ENCODE results near the gene EVI5L.
"Not testable (repeated sequence)": the region's sequence is repeated elsewhere in the genome, so short reads cannot be mapped to it uniquely, and the experiment has no call there.

The EVI5L gene

GRCh38 chr19:7815325-7815724 is 14.7 kb upstream of the EVI5L start:
- Histone ChIP-seq H3K27ac (ENCODE audit: low read depth, low read length) (no peak overlapping the region), H3K4me2 (ENCODE audit: low read length) (no peak overlapping the region), H3K4me3 (ENCODE audit: low read length) (no peak overlapping the region), H3F3A (ENCODE audit: control insufficient read depth, insufficient read depth) (no peaks in the 10 kb centered on the region), H3K27me3 (ENCODE audit: control insufficient read depth, low read length) (peaks cover 19% of the 10 kb centered on the region), H3K9me3 (ENCODE audit: control insufficient read depth, insufficient read depth, low read length) (no peaks in the 10 kb centered on the region), H3K4me1 (ENCODE audit: control insufficient read depth, low read length) (no peaks in the 10 kb centered on the region), H3K79me2 (ENCODE audit: control insufficient read depth, low read length) (no peaks in the 10 kb centered on the region), H4K20me1 (ENCODE audit: control insufficient read depth, insufficient read depth, low read depth, low read length) (no peaks in the 10 kb centered on the region), H3K36me3 (ENCODE audit: control insufficient read depth, low read length) (no peaks in the 10 kb centered on the region), H3K9me2 (replicated peaks; ENCODE audit: control insufficient read depth, low read length) (no peaks in the 10 kb centered on the region)
- TF ChIP-seq EZH2phosphoT487 (IDR thresholded peaks at IDR 0.05; ENCODE audit: borderline replicate concordance, low read length) (no peak), CTCF (IDR thresholded peaks at IDR 0.05; ENCODE audit: low read depth, low read length, poor library complexity, severe bottlenecking) (no peak)

DNA sequence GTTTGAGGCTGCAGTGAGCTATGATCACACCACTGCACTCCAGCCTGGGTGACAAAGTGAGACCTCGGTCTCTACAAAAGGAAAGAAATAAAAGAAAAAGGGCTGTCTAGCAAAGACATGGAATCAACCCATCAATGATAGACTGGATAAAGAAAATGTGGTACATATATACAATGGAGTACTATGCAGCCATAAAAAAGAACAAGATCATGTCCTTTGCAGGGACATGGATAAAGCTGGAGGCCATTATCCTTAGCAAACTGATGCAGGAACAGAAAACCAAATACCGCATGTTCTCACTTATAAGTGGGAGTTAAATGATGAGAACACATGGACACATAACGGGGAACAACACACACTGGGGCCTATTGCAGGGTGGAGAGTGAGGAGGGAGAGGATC is 14.0 kb upstream of the EVI5L start:
- H3K4me2 ChIP-seq (ENCODE audit: low read length); H3K9me3 ChIP-seq (ENCODE audit: control insufficient read depth, insufficient read depth, low read length): not testable (repeated sequence)
- peaks cover 25% of the 10 kb centered on the region for H3K27me3 ChIP-seq (ENCODE audit: control insufficient read depth, low read length)

DNA sequence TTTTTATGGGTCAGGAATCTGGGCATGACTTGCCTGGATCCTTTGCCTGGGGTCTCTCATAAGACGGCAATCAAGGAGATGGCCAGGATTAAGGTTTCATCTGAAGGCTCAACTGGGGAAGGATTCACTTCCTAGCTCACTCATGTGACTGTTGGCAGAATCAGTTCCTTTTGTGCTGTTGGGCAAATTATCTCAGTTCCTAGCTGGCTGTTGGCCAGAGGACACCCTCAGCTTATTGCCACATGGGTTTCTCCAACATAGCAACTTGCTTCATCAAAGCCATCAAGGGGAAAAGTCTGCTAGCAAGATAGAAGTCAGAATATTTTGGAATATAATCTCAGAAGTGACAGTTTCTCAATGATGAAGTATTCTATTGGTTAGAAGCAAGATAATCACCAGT is 12.2 kb upstream of the EVI5L start:
- no peaks in the 10 kb centered on the region for H4K20me1 ChIP-seq (ENCODE audit: control insufficient read depth, insufficient read depth, low read depth, low read length)

More for the DNA sequence above, 14.0 kb upstream of the EVI5L start:
- not testable (repeated sequence) for H3F3A ChIP-seq (ENCODE audit: control insufficient read depth, insufficient read depth); H3K4me3 ChIP-seq (ENCODE audit: low read length); H3K9me2 ChIP-seq (replicated peaks; ENCODE audit: control insufficient read depth, low read length); H3K79me2 ChIP-seq (ENCODE audit: control insufficient read depth, low read length); H3K4me1 ChIP-seq (ENCODE audit: control insufficient read depth, low read length); H3K36me3 ChIP-seq (ENCODE audit: control insufficient read depth, low read length); H4K20me1 ChIP-seq (ENCODE audit: control insufficient read depth, insufficient read depth, low read depth, low read length); H3K27ac ChIP-seq (ENCODE audit: low read depth, low read length)

DNA sequence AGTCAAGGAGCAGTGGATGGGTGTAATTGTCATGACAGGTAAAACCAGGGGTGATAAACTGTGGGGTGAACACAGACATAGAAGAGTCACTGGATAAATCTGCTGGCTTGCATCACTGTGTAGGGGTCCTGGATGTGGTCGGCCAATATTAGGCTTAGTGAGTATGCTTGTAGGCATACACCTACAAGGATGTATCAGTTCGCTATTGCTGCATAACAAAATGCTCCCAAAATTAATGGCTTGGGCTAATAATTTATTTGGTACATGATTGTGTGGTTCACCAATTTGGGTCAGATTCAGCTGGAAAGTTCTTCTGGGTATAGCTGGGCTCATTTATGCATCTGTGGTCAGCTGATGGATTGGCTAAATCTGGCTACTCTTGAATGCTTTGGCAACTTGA is 11.2 kb upstream of the EVI5L start:
- no peaks in the 10 kb centered on the region for H3K9me3 ChIP-seq (ENCODE audit: control insufficient read depth, insufficient read depth, low read length)
- TF ChIP-seq CTCF (IDR thresholded peaks at IDR 0.05; ENCODE audit: low read depth, low read length, poor library complexity, severe bottlenecking) (no peak), EZH2phosphoT487 (IDR thresholded peaks at IDR 0.05; ENCODE audit: borderline replicate concordance, low read length) (no peak)
- H3K79me2 ChIP-seq (ENCODE audit: control insufficient read depth, low read length): no peaks in the 10 kb centered on the region
- H3K4me2 ChIP-seq (ENCODE audit: low read length): no peak overlapping the region
- no peaks in the 10 kb centered on the region for H3K9me2 ChIP-seq (replicated peaks; ENCODE audit: control insufficient read depth, low read length)
- no peak overlapping the region for H3K27ac ChIP-seq (ENCODE audit: low read depth, low read length)
- no peaks in the 10 kb centered on the region for H3K4me1 ChIP-seq (ENCODE audit: control insufficient read depth, low read length)
- H4K20me1 ChIP-seq (ENCODE audit: control insufficient read depth, insufficient read depth, low read depth, low read length): no peaks in the 10 kb centered on the region
- H3K4me3 ChIP-seq (ENCODE audit: low read length): no peak overlapping the region
- no peaks in the 10 kb centered on the region for H3F3A ChIP-seq (ENCODE audit: control insufficient read depth, insufficient read depth)
- H3K36me3 ChIP-seq (ENCODE audit: control insufficient read depth, low read length): no peaks in the 10 kb centered on the region
- peaks cover 27% of the 10 kb centered on the region for H3K27me3 ChIP-seq (ENCODE audit: control insufficient read depth, low read length)

More for the DNA sequence above, 12.2 kb upstream of the EVI5L start:
- Histone ChIP-seq H3K4me1 (ENCODE audit: control insufficient read depth, low read length) (no peaks in the 10 kb centered on the region), H3K4me2 (ENCODE audit: low read length) (no peak overlapping the region), H3F3A (ENCODE audit: control insufficient read depth, insufficient read depth) (no peaks in the 10 kb centered on the region), H3K9me2 (replicated peaks; ENCODE audit: control insufficient read depth, low read length) (no peaks in the 10 kb centered on the region), H3K9me3 (ENCODE audit: control insufficient read depth, insufficient read depth, low read length) (no peaks in the 10 kb centered on the region), H3K27me3 (ENCODE audit: control insufficient read depth, low read length) (peaks cover 27% of the 10 kb centered on the region), H3K79me2 (ENCODE audit: control insufficient read depth, low read length) (no peaks in the 10 kb centered on the region), H3K27ac (ENCODE audit: low read depth, low read length) (no peak overlapping the region), H3K4me3 (ENCODE audit: low read length) (no peak overlapping the region), H3K36me3 (ENCODE audit: control insufficient read depth, low read length) (no peaks in the 10 kb centered on the region)
- TF ChIP-seq EZH2phosphoT487 (IDR thresholded peaks at IDR 0.05; ENCODE audit: borderline replicate concordance, low read length): no peak
- TF ChIP-seq CTCF (IDR thresholded peaks at IDR 0.05; ENCODE audit: low read depth, low read length, poor library complexity, severe bottlenecking): no peak
